Endodermal cell (in vitro differentiated cells): Measurements from ENCODE around the gene CXCR3. TPM values are rescaled to one million over a fixed set of nuclear protein-coding genes. Genes with fewer than 3 reads are reported as not detected.

Source experiments
- DNase-seq: peaks from one replicate; pipeline ENCODE4 v3.0.0-alpha.2; 2017
- H3K27ac ChIP-seq: 2 replicates; pipeline ENCODE4 v1.5.1; 2013; ENCODE audit warnings: mild to moderate bottlenecking, low read depth, low read length, moderate library complexity
- H3K27me3 ChIP-seq: 2 replicates; pipeline ENCODE4 v1.6.1; 2013; ENCODE audit warnings: mild to moderate bottlenecking, low read length, moderate library complexity; ENCODE audit not compliant: insufficient read depth, control insufficient read depth, poor library complexity, severe bottlenecking
- H3K36me3 ChIP-seq: 2 replicates; pipeline ENCODE4 v1.7.0; 2013; ENCODE audit warnings: mild to moderate bottlenecking, low read length, moderate library complexity; ENCODE audit not compliant: control insufficient read depth, insufficient read depth
- H3K4me1 ChIP-seq: one replicate; pipeline ENCODE4 v1.7.0; 2013; ENCODE audit warnings: low read length; ENCODE audit not compliant: control insufficient read depth, insufficient read depth
- H3K4me3 ChIP-seq: 2 replicates; pipeline ENCODE4 v1.5.1; 2013; ENCODE audit warnings: mild to moderate bottlenecking, low read length, moderate library complexity
- H3K9ac ChIP-seq: 2 replicates; pipeline ENCODE4 v1.6.1; 2013; ENCODE audit warnings: mild to moderate bottlenecking, low read length, moderate library complexity; ENCODE audit not compliant: poor library complexity, severe bottlenecking; ENCODE audit errors: extremely low read depth
- H3K9me3 ChIP-seq: 2 replicates; pipeline ENCODE4 v1.6.1; 2013; ENCODE audit warnings: mild to moderate bottlenecking, low read length, moderate library complexity; ENCODE audit not compliant: control insufficient read depth
- H3K27ac Mint-ChIP-seq: 2 replicates; pipeline ENCODE4 v1.8.0; 2020; ENCODE audit warnings: mixed read lengths
- H3K27me3 Mint-ChIP-seq: 2 replicates; pipeline ENCODE4 v1.8.0; 2021; ENCODE audit warnings: mild to moderate bottlenecking, mixed read lengths; ENCODE audit not compliant: insufficient read depth
- H3K36me3 Mint-ChIP-seq: 2 replicates; pipeline ENCODE4 v1.8.0; 2020; ENCODE audit warnings: low read depth, mixed read lengths
- H3K4me1 Mint-ChIP-seq: 2 replicates; pipeline ENCODE4 v1.8.0; 2020; ENCODE audit warnings: mixed read lengths
- H3K4me3 Mint-ChIP-seq: 2 replicates; pipeline ENCODE4 v1.8.0; 2020; ENCODE audit warnings: mild to moderate bottlenecking, moderate library complexity, mixed read lengths
- H3K9me3 Mint-ChIP-seq: 2 replicates; pipeline ENCODE4 v1.8.0; 2020; ENCODE audit warnings: mild to moderate bottlenecking, mixed read lengths
- CTCF ChIP-seq: fragments of 200-600 bp; sonication (generic); conservative IDR thresholded peaks from 2 replicates; pipeline ENCODE4 v1.5.0; 2021; ENCODE audit warnings: antibody characterized with exemption, mild to moderate bottlenecking
- WGBS, 2 experiments: methylation state at CpG; one replicate each; pipeline versions ENCODE4 v1.1.5 to v1.1.7; 2013; ENCODE audit warnings: missing lambda C conversion rate in 2 of 2, mixed read lengths in 1 of 2; ENCODE audit not compliant: insufficient coverage in 1 of 2, insufficient read length in 1 of 2; 5-methylcytosine and 5-hydroxymethylcytosine counted together
- total RNA-seq, 2 donors: library from RNA; stranded (reverse); fragmentation: NEBNext Ultra II Directional in 1 of 2; extraction: Animal tissue kit (Norgen Biotek cat#: 25700) in 1 of 2; gene quantifications; 2 replicates in 1 of 2; 3 replicates in 1 of 2; pipeline ENCODE4 v1.2.1, GENCODE V29; 2021

The CXCR3 gene
- total RNA-seq, 2 donors from 2014 or later = not detected

GRCh38 chrX:71659342-71659741, 41.0 kb upstream of the CXCR3 start:
- H3K9me3 Mint-ChIP-seq = peaks cover 76% of the 10 kb centered on the region
- WGBS, 2 experiments = 83 to 100% methylated on average over 1 to 2 of the region's 3 CpGs
- H3K27ac Mint-ChIP-seq = no peak overlapping the region
- Histone ChIP-seq H3K9ac (no peak overlapping the region), H3K27me3 (no peaks in the 10 kb centered on the region), H3K4me3 (no peak overlapping the region), H3K9me3 (no peaks in the 10 kb centered on the region), H3K4me1 (no peaks in the 10 kb centered on the region), H3K36me3 (no peaks in the 10 kb centered on the region), H3K27ac (no peak overlapping the region)
- H3K4me3 Mint-ChIP-seq = no peak overlapping the region
- H3K27me3 Mint-ChIP-seq = no peaks in the 10 kb centered on the region
- TF ChIP-seq CTCF = no peak
- no peak for DNase-seq
- H3K4me1 Mint-ChIP-seq = no peaks in the 10 kb centered on the region
- H3K36me3 Mint-ChIP-seq = no peaks in the 10 kb centered on the region

- Histone ChIP-seq H3K4me1 (no peaks in the 10 kb centered on the region), H3K36me3 (no peaks in the 10 kb centered on the region), H3K9ac (no peak overlapping the region), H3K27me3 (no peaks in the 10 kb centered on the region), H3K27ac (no peak overlapping the region), H3K9me3 (no peaks in the 10 kb centered on the region), H3K4me3 (no peak overlapping the region)
- Mint-ChIP-seq H3K4me1 (no peaks in the 10 kb centered on the region), H3K27ac (no peak overlapping the region), H3K36me3 (no peaks in the 10 kb centered on the region), H3K9me3 (peaks cover 80% of the 10 kb centered on the region), H3K4me3 (no peak overlapping the region), H3K27me3 (no peaks in the 10 kb centered on the region)
- WGBS, 2 experiments = 89 to 100% methylated on average over 2 to 3 of the region's 4 CpGs
- no peak for TF ChIP-seq CTCF
- no peak for DNase-seq
These were observed 39.0 kb upstream of the CXCR3 start for GRCh38 chrX:71657267-71657666.

DNA sequence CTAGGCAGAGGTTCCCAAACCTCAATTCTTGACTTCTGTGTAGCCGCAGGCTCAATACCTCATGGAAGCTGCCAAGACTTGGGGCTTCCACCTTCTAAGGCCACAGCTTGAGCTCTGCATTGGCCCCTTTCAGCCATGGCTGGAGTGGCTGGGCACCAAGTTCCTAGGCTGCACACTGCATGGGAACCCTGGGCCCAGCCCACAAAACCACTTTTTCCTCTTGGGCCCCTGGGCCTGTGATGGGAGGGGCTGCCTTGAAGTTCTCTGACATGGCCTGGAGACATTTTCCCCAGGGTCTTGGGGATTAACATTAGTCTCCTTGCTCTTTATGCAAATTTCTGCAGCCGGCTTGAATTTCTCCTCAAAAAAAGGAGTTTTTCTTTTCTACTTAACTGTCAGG, 35.0 kb upstream of the CXCR3 start:
- 93% methylated on average over 2 of the region's 2 CpGs; no CpG with 5 or more reads in 1 of the 2 experiments for WGBS, 2 experiments

More for the DNA sequence above, 35.0 kb upstream of the CXCR3 start:
- no peak for TF ChIP-seq CTCF
- Mint-ChIP-seq H3K27ac (no peak overlapping the region), H3K9me3 (peaks cover 72% of the 10 kb centered on the region), H3K4me3 (no peak overlapping the region), H3K4me1 (no peaks in the 10 kb centered on the region), H3K36me3 (no peaks in the 10 kb centered on the region), H3K27me3 (no peaks in the 10 kb centered on the region)
- DNase-seq = no peak
- Histone ChIP-seq H3K27me3 (no peaks in the 10 kb centered on the region), H3K36me3 (no peaks in the 10 kb centered on the region), H3K4me1 (no peaks in the 10 kb centered on the region), H3K9ac (no peak overlapping the region), H3K4me3 (no peak overlapping the region), H3K9me3 (no peaks in the 10 kb centered on the region), H3K27ac (no peak overlapping the region)
